Endometrial microvascular endothelial cells (primary cell): Measurements from ENCODE around the gene TCEA2. TPM values are rescaled to one million over a fixed set of nuclear protein-coding genes. Genes with fewer than 3 reads are reported as not detected.
"Not testable (repeated sequence)": the region's sequence is repeated elsewhere in the genome, so short reads cannot be mapped to it uniquely, and the experiment has no call there.

ENCODE experiments used
- in situ Hi-C: cut with HindIII; loops from 2 replicates; pipeline ENCODE4 v1.10.0; 2017; ENCODE audit warnings: low sequenced_read_pairs, low pct_unique_long_range_greater_than_20kb; ENCODE audit errors: inconsistent ontology term
- total RNA-seq: library from RNA; depleted of rRNA; stranded (reverse); fragments of >200 nt; gene quantifications from one replicate; pipeline ENCODE4 v1.2.3, GENCODE V29; 2015; ENCODE audit errors: inconsistent ontology term

The TCEA2 gene
- total RNA-seq, 1 donor from 2014 or later, result 7.2 TPM

DNA sequence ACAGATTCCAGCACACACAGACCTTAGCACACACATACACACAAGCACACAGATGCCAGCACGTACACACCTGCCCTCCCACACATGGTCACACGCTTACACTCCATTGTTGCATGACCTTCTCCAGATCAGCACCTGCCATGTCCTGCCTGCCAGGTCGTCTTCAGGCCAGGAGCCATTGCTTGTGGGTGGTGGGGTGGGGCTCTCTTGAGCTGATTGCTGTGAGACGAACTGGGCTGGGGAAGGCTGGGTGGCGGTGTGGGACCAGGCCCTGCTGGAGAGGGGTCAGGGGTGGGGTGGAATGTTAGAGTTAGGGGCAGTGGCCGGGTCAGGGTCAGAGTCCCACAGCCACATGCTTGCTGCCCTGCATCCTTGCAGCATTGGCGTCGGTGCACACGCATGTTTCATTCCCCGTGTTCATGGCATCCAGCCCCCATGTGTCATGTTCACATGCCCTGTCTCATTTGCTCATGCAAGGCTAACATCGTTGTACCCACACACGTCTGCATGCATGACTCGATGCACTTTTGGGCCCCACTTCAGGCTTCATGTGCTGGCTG lies 50.9 kb downstream of the TCEA2 start:
- in situ Hi-C loops, result no loop called here

DNA sequence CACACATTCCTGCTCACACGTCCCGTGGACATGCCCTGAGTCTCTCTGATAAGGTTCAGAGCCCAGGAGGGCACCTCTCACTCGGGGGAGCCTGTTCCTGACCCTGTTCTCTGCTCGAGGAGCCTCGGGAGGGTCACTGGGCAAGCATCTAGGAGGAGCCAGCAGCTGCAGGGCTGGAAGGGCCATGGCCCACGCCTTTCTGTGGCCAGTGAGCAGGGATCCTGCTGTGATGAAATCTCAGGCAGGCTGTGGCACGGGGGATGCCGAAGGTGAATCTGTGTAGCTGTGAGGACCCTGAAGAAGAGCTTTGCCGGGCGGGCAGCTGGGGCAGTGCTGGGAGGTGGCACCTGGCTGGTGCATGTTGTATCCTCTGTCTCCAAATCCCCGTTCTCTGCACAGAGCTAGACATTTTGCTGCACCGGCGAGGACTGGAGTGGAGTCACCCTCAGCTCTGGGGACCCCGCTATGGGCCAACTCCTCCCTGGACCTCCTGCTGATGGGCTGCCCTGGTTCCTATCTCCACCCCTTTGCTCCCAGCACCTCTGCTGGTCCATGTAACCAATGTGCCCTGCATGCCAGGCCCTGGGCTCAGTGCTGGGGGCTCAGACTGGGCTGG lies 51.5 kb downstream of the TCEA2 start:
- in situ Hi-C loops, result no loop called here

DNA sequence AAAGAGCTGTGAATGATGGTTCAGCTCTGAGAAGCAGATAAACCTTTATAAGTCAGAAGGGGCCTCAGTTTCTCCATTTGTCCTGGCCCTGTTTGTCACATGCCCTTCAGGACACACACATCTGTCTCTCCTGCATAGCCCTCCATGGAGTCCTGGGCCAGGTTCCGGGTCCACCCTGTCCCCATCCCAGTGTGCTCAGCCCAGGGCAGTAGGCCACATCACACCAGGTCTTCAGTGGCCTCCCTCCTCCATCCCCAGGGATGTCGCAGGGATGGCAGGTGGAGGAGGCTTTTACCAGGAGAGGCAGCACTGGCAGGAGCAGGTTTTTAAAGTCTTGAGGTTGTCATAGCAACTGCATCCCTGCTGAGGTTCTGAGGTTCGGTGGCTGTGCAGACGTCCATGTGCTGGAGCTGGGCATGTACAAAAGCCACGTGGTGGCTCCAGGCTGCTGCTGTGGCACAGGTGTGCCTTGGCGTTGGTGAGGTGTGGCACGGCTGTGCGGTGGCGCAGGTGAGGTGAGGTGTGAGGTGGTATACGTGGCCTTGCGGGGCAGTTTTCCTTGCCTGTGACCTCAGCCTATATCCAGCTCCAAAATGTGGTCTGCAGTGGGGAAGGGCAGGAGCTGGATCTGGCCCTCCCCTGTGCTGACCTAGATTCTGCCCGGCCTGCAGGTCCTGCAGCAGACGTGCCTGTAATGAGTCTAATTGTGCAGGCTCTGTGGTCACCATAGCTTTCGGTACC lies 52.3 kb downstream of the TCEA2 start:
- in situ Hi-C loops, result no loop called here

DNA sequence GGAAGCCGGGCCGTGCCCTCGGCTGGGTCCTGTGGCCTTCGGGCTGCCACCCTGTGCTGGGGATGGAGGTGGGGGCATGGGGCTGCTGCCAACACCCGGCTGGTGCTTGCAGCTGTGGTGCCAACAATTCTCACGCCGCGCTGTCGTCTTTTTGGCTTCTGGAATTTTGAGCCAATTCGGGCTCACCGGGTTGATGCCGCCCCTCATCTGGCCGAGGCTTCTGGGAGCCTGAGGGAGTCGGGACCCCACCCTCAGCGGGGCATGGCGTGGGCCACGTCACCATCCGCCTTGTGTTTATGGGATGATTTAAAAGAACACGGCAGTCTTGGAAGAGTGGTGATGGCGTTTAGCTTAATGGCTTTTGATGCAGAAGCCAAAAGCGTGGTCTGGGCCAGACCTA lies 53.0 kb downstream of the TCEA2 start:
- in situ Hi-C loops, result no loop called here

DNA sequence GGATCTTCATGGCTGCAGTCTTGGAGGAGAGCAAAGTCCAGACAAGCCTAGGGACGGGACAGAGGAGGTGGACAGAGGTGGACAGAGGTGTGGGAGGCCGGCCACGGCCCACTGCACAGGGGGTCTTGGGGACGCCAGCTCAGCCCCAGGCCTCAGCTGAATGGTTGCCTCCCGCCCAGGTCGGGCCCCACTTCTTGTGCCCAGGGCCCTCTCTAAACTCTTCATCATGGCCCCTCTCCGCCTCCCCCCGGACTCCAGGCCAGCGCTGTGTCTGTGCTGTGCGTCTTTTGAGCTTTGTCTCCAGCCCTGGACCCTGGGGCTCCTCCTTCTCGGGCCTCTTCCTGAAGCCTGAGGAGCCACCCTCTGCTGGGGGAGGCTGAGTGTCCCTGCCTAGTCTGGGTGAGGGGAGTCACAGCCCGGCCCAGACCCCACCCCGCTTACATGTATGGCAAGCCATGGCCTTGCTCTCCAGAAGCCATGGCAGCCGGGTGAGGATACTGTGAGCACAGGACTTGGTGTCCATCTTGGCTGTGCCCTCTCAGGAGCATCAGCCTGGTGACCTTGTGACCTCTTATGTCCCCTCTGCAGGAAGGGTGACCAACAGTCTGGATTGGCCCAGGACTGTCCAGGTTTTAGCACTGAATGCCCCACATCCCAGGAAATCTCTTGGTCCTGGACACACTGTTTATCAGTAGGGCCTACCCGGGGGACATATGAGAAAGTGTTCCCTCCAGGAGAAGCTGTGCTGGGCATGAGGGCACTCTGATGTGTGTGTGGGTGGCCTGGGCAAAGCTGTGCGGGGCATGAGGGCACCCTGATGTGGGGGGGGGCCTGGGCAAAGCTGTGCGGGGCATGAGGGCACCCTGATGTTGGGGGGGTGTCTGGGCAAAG lies 53.8 kb downstream of the TCEA2 start:
- in situ Hi-C loops, result no loop called here

DNA sequence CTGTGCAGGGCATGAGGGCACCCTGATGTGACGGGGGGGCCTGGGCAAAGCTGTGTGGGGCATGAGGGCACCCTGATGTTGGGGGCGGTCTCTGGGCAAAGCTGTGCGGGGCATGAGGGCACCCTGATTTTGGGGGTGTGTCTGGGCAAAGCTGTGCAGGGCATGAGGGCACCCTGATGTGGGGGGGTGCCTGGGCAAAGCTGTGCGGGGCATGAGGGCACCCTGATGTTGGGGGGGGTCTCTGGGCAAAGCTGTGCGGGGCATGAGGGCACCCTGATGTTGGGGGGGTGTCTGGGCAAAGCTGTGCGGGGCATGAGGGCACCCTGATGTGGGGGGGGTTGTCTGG lies 54.4 kb downstream of the TCEA2 start:
- in situ Hi-C loops, result not testable (repeated sequence)

DNA sequence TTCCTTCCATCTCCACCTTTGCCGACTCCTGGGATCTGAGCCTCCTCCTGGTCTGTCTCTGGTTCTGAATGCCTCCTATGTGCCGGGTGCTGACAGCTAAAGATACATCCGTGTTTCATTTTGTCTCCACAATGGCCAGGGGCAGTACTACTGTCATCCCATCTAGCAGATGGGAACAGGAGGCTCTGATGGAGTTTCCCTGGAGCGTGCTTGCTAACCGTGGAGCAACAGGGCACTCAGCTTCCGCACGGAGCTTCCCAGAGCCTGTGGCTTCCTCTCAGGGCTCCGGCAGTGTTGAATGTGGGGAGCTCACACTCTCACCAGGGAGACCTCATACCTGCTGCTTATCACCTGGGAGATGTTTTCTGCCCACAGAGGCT lies 56.3 kb downstream of the TCEA2 start:
- in situ Hi-C loops, result no loop called here

DNA sequence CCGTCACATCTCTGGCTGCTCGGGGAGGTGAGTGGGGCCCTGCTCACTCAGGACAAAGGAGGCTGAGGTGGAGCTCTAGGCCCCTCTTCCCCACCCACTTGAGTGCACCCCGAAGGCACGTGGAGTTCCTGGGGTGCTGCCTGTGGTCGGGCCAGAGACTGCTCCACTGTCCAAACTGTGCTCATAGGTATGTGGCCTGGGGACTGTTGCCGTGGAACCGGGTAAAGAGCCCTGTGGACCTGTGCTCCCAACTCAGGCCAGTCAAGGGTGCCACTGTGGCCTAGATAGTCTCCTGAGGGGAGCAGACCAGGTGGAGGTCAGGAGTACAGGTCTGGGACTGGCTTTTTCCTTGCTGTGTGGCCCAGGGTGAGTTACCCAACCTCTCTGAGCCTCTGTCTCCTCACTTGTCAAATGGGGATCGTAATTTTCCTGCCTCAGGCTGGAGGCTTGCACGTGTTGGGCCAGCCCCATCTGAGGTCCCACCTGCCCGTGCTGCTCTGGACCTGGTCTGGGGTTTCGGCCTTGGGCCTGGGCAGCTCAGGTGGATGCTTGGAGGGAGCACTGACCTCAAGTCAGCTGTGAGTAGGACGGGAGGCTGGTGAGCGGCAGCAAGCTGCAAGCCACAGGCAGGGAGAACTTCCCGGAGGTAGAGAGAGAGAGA lies 56.8 kb downstream of the TCEA2 start:
- in situ Hi-C loops, result no loop called here

DNA sequence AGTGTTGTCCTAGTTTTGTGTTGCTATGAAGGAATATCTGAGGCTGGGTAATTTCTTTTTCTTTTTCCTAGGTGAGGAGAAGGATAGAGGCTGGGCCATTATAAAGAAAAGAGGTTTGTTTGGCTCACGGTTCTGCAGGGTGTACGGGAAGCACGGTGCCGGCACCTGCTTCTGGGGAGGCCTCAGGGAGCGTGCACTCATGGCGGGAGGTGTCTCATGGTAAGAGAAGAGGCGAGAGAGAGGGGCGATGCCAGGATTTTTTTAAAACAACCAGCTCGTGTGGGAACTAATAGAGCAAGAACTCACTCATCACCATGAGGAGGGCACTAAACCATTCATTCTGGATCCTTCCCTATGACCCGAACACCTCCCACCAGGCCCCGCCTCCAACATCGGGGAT lies 58.6 kb downstream of the TCEA2 start:
- in situ Hi-C loops, result no loop called here

Other genes starting within 250 kb of the TCEA2 start
- gene ZBTB46, start 231.9 kb upstream of the TCEA2 start, total RNA-seq, result not detected
- not detected for gene ABHD16B, start 201.7 kb upstream of the TCEA2 start, total RNA-seq
- gene TPD52L2, start 197.9 kb upstream of the TCEA2 start, total RNA-seq, result 174 TPM
- 76.7 TPM for gene DNAJC5, start 168.1 kb upstream of the TCEA2 start, total RNA-seq
- 19.3 TPM for gene UCKL1, start 106.8 kb upstream of the TCEA2 start, total RNA-seq
- gene ZNF512B, start 93.3 kb upstream of the TCEA2 start, total RNA-seq, result 18.3 TPM
- gene SAMD10, start 83.6 kb upstream of the TCEA2 start, total RNA-seq, result 0.09 TPM
- gene PRPF6, start 82.1 kb upstream of the TCEA2 start, total RNA-seq, result 46.9 TPM
- 0.93 TPM for gene C20orf204, start 27.0 kb upstream of the TCEA2 start, total RNA-seq
- 0.37 TPM for gene SOX18, start 13.6 kb upstream of the TCEA2 start, total RNA-seq
- gene RGS19, start 16.3 kb downstream of the TCEA2 start, total RNA-seq, result 10.8 TPM
- gene OPRL1, start 16.9 kb downstream of the TCEA2 start, total RNA-seq, result not detected
- not detected for gene LKAAEAR1, start 21.2 kb downstream of the TCEA2 start, total RNA-seq
- not detected for gene NPBWR2, start 44.4 kb downstream of the TCEA2 start, total RNA-seq
- gene MYT1, start 101.3 kb downstream of the TCEA2 start, total RNA-seq, result not detected
- 33.6 TPM for gene PCMTD2, start 192.6 kb downstream of the TCEA2 start, total RNA-seq